GM15510 (cell line): Measurements from ENCODE around the gene PCAT7.

Experiments used
- POLR2A ChIP-seq: IDR thresholded peaks from 3 replicates; pipeline ENCODE4 v1.6.1; 2011; ENCODE audit warnings: borderline replicate concordance; ENCODE audit not compliant: insufficient read length; ENCODE audit errors: extremely low read depth

PCAT7 gene

DNA sequence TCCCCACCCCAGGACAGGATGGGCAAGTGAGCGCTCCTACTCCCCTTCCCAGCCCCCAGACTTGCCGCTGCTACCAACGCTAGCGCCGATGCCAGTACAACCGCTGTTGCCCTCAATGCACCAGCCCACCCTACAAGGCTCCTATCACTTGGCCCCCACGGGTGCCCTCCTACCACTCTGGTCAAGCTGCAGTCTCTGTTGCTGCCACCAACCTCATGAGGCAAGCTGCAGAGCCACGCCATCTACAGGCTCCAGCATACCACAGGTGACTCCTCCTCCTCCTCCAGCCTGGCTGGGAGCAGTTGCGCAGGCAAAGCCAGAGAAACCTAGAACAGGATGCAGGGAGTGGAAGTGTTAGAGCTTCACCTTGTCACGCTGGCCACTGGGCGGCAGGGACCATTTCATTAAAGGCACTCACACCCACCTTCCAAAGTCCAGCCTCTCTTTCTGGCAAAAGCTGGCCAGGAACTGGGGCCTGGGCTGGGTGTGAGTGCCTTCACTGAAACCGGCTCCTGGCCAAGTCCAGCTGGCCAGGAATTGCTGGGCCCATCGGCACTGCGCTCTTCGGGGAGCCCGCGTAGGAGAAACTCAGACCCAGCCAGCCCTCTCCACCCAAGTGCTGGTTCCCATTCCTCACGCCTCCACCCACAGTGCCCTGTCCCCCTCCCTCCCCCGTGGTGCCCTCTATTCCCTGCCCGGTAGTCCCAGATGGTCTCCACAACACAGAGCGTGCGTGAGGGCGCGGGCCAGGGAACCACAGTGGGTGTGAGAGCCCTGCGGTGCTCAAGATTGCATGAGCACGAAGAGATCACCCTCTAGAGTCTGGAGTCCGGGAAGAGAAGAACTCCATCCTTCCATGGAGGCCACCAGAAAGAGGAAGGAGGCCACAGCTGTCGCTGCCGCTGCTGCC lies 1.6 kb upstream of the PCAT7 start:
- no peak for TF ChIP-seq POLR2A

DNA sequence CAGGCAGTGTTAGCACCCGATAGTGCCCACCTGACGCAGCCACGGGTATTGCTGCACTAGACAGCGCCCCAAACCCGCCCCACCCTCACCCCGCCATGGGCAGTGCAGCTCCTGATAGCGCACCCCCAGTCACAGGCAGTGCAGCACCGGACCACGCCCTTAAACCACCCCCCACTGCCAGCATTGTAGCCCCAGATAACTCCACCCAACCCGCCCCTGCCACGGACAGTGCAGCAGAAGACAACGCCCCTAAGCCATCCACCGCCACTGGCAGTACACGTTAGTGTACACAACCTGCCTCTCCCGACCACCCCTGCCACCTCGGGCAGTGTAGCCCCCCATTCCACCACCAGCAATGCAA lies 825 bp upstream of the PCAT7 start:
- TF ChIP-seq POLR2A = no peak

DNA sequence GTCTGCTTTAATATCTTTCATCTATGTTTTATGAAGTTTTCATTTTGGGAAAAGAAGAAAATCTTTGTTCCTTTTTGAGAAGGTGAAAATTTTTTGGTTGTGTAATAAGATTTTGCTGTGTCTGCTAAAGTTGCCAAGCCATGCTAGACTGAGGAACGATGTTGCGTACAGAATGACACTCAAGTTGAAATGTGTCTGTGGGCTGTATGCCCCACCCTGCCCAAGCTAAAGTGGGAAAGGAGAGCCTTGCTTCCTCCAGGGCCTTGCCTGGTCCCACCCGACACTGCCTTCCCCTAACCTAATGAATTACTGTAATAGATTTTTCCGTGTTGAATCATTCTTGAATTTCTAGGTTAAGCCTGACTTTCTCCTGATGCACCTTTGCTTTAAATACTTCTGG lies 2.5 kb downstream of the PCAT7 start:
- no peak for TF ChIP-seq POLR2A

DNA sequence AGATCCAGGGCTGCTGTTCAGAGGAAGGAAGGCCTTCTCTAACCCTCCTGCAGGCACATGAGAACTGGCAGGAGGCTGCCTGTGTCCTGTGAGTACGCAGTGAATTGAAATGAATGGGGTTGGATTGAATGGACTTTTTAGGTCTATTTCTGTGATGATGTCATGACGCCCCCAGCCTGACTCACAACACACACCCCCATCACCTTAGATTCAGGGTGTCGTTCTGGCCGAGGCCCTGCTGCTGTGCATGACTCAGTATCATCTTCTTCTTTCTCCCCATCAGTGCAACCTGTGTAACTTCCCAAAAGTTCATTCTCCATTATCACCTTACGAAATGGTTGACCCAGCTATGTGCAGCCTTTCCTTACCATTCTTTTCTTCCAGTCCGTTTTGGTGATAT lies 5.4 kb downstream of the PCAT7 start:
- no peak for TF ChIP-seq POLR2A

DNA sequence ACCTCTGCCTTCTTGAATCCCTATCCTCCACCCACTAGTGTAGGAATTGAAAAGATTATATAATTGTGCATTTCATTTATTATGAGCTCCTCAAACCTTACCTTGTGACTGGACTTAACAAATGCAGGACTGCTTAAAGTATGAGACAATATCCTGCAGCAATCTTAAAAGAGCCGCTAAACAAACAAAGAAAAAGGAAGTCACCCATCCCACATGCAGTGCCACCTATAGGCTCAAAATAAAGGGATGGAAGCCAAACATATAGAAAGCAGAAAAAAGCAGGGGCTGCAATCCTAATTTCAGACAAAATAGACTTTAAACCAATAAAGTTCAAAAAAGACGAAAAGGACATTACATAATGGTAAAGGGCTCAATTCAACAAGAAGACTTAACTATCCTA lies 8.7 kb downstream of the PCAT7 start:
- TF ChIP-seq POLR2A = no peak

DNA sequence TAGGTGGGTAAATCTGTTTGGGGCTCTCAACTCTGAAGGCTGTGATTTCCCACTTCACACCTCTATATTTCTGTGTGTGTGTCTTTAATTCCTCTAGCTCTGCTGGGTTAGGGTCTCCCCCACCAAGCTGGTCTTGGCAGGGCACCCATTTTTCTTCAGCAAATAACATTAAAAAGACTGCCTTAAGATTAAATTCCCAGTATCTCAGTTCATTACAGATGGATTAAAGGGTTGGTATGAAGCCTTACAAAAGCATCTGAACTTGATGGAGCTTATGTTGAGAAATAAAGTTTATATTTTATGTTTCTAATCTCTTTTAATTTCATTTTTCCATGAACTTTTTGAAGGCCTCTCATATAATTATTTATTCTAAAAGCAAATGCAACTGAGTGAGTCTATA lies 11.7 kb downstream of the PCAT7 start:
- TF ChIP-seq POLR2A = no peak

DNA sequence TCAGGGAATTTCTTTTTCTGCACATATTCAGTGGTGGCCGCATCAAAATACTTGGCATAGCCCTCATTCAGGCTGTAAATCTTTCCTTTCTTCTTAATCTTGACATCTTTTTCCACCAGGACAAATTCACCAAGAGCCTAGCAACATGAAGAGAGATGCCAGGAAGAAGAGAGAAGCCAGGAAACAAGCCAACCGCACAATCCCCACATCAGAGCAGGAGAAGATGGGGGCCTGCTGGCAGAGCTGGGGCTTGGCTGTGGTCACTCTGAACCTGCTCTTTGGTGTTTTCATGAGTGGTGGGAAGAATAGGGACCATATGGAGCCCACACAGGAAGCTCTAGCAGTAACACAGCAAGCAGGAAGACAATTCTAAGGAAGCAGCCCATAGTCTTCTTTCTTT lies 12.4 kb downstream of the PCAT7 start:
- TF ChIP-seq POLR2A = no peak

DNA sequence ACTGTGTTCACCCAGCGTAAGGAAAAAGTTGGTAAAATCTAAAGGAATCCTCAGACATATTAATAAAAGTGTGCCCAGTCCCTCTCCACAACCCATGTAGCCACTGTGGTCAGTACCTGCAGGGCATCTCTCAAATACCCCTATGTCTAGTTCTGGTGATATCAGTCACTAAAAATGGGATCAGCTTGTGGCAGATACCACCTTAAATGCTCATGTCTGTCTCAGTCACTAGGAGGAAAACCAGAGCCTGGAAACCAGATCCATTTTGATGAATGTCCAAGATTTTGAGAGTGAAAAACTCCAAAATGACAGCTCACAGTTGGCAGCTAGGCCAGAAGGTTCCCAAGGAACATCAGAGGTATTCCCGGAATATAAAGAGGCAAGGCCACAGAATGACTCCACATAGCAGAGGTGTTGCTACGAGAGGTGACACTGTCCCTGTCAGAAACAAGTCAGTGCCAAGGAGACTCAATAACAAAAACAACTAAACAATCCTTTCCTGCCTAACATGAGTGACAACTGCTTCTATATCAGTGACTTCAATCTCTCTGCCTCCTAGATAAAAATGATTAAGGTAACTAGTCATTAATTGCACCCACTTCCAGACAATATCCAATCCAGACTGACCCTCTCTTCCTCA lies 13.5 kb downstream of the PCAT7 start:
- no peak for TF ChIP-seq POLR2A

DNA sequence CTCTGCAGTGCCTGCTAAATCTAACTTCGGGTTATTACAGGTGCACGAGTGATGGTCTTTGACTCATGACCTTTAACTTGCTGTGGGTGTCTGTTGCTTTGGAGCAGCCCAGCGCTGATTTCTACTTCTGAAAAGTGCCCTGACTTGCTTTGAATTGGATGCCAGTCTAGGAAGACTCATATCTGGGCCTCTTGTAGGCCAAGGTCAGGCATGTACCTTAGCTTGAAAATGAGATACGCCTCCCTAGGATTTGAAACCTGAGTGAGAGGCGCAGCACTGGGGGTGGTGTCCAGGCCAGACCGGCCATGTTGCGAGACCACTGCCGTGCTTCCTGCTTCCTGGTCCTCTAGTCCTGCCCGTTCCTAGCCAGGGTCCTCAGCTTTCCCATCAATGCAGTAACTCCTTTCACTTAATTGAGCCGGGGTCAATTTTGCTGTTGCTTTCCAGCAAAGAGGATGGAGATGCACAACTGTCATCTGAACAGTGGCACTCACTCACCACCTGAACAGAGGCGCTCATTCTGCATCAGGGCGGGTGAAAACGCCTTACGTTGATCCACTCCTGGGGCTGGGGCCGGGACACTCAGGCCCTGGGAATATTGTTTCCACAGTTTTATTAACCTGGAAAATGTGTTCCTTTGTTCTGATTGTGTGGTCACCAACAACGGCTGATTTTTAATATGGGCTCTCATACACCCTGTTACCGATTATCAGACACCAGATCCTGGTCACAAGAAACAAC lies 14.3 kb downstream of the PCAT7 start:
- no peak for TF ChIP-seq POLR2A

DNA sequence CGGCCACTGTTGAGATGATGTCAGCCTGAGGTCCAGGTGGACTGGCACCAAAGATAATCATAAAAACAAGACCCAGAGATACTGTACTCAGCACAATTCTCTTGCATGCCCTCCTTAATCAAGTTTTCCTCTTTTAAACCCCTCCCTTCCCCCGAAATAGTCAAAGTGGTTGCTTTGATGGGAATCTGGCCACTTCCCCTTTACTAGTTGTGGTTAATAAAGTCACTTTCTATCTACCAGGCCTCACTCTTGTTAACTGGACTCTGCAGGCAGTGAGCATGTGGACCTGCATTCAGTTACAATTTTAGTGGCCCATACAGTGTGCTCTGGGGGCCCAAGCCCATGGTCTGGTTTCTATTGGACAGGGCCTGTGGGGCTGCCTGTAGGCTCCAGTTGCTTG lies 21.2 kb downstream of the PCAT7 start:
- no peak for TF ChIP-seq POLR2A

DNA sequence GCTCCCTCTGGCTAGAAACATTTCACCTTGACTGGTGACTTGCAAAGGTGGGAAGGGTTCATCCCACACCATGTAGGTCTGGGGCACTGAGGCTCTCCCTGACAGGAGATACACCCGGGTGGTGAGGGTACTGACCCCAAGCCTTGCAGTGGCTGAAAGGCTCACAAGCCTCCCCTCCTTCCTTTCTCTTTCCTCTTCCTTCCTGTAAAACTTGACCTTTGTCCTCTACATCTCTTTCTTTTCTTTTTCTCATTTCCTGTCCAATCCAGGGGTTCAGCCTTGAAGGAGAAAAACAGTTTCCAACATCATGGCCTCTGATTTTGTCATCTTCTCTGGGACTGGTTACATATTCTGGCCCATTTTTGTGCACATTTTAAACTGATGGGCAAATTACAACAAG lies 22.2 kb downstream of the PCAT7 start:
- TF ChIP-seq POLR2A = no peak

DNA sequence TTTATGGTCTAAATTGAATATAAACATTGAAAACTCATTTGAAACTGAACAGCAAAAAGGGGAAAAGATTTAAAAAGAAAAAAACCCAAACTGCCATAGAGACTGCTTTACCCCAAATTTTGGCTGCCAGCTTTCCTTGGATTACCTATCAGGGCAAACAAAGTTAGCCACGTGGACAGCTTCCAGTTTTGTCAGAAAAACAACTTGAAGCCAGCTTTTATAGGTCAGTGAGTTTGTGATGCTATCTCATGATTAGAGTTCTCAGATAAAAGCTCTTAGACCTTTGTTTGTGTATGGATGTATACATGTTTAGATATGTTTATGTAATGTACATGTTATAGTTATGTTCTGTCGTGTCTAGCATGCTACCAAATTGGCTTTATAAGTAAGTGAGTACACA lies 22.7 kb downstream of the PCAT7 start:
- TF ChIP-seq POLR2A = no peak

DNA sequence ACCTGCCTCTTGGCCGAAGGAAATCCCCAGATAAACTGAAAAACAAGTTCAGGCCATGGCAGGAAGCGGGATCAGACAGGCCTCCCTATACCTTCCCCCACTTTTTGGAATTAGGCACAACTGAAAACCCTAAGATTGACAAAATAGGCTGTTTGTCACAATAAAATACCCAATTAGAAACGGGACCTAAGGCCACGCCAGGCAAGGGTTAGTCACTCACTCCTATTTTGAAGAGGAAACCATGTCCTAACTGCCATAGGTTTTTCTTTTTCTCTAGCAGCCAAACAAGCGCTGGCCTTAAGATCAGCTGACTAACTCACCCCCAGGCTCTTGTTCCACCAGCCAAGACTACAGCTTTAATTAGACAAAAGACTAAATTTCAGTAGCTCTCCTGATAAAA lies 26.8 kb downstream of the PCAT7 start:
- no peak for TF ChIP-seq POLR2A

DNA sequence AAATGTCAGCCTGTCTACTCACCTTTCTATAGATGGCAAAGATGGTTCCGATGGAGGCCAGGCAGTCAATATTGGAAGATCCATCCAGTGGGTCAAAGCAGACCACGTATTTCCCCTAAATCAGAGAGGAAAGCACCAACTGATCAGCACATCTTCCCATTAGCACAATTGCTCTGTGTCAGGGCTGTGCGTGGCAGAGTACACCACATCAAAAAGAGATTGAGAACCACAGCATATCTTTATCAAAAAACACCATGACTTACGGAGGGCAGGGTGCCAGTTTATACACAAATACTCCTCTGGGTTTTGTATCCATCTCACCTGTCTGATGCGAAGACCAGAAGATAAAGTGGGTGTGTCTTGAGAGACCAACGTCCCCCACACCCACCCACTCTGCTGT lies 29.7 kb downstream of the PCAT7 start:
- no peak for TF ChIP-seq POLR2A

DNA sequence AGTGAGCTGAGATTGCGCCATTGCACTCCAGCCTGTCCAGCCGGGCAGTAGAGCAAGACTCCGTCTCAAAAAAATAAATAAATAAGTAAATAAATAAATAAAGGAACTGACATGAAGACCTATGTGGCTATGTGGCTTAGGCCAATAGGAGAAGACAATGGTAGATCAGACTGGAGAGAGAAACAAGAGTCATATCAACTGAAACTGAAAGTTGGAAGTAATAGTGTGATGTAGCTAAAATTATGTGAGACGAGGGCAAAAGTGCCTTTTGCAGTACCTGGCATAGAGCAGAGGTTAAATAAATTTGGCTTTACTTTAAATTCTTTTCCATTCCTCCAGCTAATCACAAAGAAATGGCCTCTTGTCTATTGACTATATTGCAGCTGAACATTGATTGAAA lies 31.4 kb downstream of the PCAT7 start:
- TF ChIP-seq POLR2A = no peak
